SKM-1 (cell line): Measurements from ENCODE around the gene ZNF816.
"Not testable (repeated sequence)": the region's sequence is repeated elsewhere in the genome, so short reads cannot be mapped to it uniquely, and the experiment has no call there.

Experiments
- DNase-seq: peaks from one replicate; lab custom pipeline; 2025; ENCODE audit not compliant: unreplicated experiment; lab: John Stamatoyannopoulos, UW

Gene ZNF816

DNA sequence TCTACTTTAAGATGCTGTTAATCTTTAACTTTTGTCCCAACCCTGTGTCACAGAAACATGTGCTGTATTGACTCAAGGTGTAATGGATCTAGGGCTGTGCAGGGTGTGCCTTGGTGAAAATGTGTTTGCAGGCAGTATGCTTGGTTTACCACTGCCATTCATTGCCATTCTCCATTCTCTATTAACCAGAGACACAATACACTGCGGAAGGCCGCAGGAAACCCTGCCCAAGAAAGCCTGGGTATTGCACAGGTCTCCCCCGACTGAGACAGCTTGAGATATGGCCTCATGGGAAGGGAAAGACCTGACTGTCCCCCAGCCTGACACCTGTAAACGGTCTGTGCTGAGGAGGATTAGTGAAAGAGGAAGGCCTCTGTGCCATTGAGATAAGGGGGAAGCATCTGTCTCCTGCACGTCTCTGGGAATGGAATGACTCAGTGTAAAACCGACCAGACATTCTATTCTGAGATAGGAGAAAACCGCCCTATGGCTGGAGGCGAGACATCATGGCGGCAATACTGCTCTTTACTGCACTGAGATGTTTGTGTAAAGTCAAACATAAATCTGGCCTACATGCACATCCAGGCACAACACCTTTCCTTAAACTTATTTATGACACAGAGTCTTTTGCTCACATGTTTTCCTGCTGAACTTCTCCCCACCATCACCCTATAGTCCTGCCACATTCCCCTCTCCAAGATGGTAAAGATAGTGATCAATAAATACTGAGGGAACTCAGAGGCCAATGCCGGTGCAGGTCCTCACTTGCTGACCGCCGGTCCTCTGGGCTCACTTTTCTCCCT is 26.3 kb downstream of the ZNF816 start:
- DNase-seq = no peak

DNA sequence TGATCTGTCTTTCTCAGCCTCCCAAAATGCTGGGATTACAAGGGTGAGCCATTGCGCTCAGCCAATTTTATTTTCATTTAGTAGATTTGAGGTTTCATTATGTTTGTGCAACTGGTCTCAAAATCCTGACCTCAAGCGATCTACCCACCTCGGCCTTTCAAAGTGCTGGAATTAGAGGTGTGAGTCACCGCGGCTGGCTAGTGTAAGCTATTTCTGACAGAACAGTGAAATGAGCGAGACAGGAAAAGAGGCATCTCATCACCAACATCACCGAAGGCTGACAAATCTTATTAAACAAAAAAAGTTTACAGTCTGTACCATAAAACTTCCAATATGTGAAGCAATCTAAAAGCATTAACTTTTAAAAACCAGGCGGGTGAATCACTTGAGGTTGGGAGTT is 27.2 kb downstream of the ZNF816 start:
- DNase-seq = no peak

DNA sequence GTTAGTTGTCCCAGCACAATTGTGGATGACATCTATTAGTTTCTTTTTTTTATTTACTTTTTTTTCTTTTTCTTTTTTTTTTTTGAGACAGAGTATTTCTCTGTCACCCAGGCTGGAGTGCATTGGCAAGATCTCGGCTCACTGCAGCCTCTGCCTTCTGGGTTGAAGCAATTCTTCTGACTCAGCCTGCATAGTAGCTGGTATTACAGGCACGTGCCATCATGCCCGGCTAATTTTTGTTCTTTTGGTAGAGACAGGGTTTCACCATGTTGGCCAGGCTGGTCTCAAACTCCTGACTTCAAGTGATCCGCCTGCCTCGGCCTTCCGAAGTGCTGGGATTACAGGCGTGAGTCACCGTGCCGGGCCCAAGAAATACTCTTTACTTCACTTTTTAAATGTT is 38.0 kb downstream of the ZNF816 start:
- not testable (repeated sequence) for DNase-seq

DNA sequence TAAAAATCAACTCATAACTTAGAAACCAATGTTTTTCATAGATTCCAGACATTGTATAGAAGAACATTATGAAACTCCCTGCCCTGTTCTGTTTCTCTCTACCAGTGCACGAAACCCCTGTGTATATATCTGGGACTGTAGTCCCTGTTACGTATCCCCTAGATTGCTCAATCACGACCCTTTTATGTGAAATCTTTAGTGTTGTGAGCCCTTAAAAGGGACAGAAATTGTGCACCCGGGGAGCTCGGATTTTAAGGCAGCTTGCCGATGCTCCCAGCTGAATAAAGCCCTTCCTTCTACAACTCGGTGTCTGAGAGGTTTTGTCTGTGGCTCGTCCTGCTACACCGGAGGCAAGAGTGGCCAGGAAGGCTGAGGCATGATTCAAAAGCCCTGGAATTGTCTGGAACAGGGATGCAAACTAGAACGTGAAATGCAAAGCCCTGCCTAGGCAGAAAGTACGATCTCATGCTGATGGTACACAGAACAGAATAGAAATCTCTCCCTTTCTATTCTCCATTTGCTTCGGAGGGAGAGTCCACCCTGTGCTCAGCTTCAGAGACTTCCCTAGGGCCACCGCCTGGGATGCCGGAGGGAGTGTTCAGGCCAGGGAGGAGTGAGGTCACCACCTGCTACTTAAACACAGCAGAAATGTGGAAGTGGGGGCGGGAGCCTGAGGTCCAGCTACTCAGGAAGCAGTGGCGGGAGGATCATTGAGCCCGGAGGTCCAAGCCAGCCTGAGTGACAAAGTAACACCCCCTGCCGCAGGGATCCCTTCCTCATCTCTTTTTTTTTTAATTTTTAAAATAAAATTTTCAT is 38.7 kb downstream of the ZNF816 start:
- peak; percentile 9 for DNase-seq

DNA sequence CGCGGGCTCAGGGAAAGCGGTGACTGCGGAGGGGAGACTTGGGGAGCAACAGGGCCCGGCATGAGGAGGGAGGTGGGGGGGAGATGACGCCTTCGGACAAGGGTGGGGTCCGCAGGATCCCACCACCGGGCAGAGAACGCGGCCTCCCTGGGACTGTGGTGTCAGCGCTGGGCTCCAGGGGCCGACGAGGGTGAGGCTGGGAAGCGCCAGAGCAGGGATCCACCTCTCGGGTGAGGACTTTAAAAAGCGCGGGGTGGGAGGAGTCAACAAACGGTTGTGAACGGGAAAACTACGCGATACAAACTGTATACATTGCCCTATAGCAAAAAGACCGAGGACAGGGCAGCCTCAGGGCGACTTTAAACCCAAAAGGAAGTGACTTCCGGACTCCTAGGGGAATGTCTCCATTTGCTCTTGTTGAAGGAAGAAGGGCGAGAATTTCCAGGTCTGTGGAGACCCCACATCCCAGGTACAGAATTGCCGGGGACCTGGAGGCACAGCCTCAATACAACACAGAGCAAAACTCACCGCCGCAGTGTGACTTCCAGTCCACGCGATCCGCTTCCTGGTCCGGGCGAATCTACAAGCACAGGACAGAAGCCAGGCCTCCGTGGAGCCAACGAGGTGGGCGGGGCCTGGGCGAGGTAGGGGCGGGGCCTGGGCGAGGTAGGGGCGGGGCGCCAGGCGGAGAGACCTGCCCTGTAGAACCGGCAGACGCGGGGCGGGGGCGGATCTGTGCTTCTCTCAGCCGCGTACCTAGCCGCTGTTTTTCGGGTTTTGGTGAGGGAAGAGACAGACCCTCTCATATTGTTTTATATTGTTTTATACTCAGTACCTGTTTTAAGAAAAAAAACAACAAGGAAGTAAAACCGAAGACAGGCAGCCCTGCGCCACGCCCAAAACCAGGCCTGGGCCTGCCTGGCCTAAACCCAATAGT is 39.6 kb downstream of the ZNF816 start, which contains the start of gene ZNF888:
TSS of gene ZNF888 (minus strand) at position 588 of the 937 bp plus-strand sequence. CDS start 5,555 bp downstream, outside the sequence.
- no peak for DNase-seq

DNA sequence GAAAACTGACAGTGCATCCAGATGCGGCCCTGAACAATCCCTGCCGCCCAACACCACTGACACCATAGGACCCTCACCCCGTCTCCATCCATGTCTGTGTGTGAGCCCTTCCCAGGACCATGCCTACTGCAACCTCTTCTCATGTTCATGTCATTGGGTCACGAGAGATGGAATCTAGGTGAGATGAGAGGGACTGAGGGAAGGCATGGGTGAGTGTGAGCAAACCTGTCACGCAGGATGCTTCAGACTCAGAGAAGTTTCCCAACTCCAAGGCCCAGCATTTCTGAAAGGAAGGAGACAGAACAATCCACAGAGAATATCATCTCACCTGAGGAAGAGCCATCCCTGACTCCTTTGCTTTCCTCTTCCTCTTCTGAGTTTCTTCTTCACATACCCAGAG is 45.1 kb downstream of the ZNF816 start:
- DNase-seq = no peak

DNA sequence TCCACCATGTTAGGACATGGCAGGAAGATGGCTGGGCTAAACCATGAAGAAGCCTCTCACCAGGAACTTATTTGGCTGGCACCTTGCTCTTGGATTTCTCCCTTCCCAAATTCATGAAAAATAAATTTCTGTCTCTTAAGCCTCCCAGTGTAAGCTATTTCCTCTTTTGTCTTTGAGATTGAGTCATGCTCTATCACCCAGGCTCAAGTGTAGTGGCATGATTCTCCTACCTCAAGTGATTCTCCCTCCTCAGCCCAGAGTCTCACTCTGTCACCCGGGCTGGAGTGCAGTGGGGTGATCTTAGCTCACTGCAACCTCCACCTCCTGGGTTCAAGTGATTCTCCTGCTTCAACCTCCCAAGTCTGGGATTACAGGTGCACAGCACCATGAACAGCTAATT is 52.0 kb downstream of the ZNF816 start:
- DNase-seq = no peak

DNA sequence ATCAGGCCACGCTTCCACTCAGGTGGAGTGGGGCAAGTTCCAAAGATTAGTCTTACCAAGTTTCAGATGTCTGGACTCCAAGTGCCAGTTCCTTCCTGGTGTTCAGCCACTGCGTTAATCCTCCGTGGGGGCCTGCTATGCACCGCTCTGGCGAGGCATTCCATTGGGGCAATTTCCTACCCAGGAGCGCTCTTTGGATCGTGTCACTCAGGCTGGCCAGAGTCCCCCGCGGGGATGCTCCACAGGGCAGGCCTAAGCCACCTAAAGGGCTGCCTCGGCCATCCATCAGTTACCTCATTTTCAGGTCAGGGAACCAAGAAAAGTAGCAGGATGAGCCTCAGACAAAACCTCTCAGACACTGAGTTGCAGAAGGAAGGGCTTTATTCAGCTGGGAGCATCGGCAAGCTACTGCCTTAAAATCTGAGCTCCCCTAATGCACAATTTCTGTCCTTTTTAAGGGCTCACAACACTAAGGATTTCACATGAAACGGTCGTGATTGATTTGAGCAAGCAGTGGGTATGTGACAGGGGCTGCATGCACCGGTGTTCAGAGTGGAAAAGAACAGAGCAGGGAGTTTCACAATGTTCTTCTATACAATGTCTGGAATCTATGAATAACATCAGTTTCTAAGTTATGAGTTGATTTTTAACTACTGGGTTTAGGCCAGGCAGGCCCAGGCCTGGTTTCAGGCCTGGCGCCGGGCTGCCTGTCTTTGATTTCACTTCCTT is 58.5 kb downstream of the ZNF816 start:
- DNase-seq = not testable (repeated sequence)

DNA sequence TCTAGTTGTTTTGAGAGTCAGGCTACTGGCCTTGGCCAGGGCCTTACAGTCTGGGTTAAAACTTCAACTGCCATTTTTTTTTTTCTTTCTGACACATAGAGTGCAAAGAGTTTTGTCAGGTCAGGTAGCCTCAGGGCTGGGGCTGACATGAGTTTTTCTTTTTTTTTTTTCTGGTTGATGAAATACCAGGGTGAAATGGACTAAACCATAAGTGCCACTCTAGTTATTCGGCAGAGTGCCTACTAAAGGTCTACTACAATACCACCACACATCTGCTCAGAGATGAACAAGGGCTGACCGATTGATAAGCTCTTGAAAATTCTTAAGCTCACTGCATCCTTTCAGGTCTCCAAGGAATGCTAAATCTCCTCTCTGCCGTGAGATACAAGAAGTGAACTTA is 60.8 kb downstream of the ZNF816 start:
- no peak for DNase-seq
